GM19099 (cell line): ENCODE data around the gene NME4.

Experiments used
- POLR2A ChIP-seq: IDR thresholded peaks from 3 replicates; pipeline ENCODE4 v1.6.1; 2011; ENCODE audit warnings: low read depth; ENCODE audit not compliant: insufficient read length; ENCODE audit errors: extremely low read depth

NME4 gene

GRCh38 chr16:381789-382717 lies 14.9 kb upstream of the NME4 start, which contains the start of gene PGAP6:
Gene PGAP6 (minus strand): TSS chr16:381978. CDS start chr16:381821, 157 bp downstream.
- TF ChIP-seq POLR2A = peak; percentile 73

- TF ChIP-seq POLR2A = no peak
Measured at GRCh38 chr16:383326-384051, 13.5 kb upstream of the NME4 start.

- TF ChIP-seq POLR2A = no peak
Measured at GRCh38 chr16:386641-387156, 10.3 kb upstream of the NME4 start.

GRCh38 chr16:389352-389751 lies 7.6 kb upstream of the NME4 start:
- no peak for TF ChIP-seq POLR2A

- no peak for TF ChIP-seq POLR2A
Measured at GRCh38 chr16:391885-392335, 5.1 kb upstream of the NME4 start.

GRCh38 chr16:392450-393030 lies 4.5 kb upstream of the NME4 start:
- no peak for TF ChIP-seq POLR2A

- no peak for TF ChIP-seq POLR2A
Measured at GRCh38 chr16:396199-396598, 800 bp upstream of the NME4 start.

GRCh38 chr16:396605-397004 lies 394 bp upstream of the NME4 start:
- no peak for TF ChIP-seq POLR2A

GRCh38 chr16:397736-398332 lies 835 bp downstream of the NME4 start:
- TF ChIP-seq POLR2A = no peak

- no peak for TF ChIP-seq POLR2A
Measured at GRCh38 chr16:398561-399339, 1.8 kb downstream of the NME4 start.

GRCh38 chr16:399340-400019 lies 2.5 kb downstream of the NME4 start:
- no peak for TF ChIP-seq POLR2A

- TF ChIP-seq POLR2A = no peak
Measured at GRCh38 chr16:400061-400591, 3.1 kb downstream of the NME4 start.
